H1 (cell line): ENCODE data around the gene EPHA4. TPM values are rescaled to one million over a fixed set of nuclear protein-coding genes. Genes with fewer than 3 reads are reported as not detected.

Experiments used
- EGR1 ChIP-seq: IDR thresholded peaks from 2 replicates; pipeline ENCODE4 v1.6.1; 2011; ENCODE audit warnings: low read depth, low read length, borderline replicate concordance
- KDM1A ChIP-seq: fragments of 200-600, 300-600 bp; sonication (generic); IDR thresholded peaks from 2 replicates; pipeline ENCODE4 v1.7.1; 2016; ENCODE audit warnings: mild to moderate bottlenecking, low read length, borderline replicate concordance
- KDM4A ChIP-seq: IDR thresholded peaks from one replicate; pipeline ENCODE4 v1.7.1; 2012; ENCODE audit warnings: low read depth, mild to moderate bottlenecking, moderate library complexity, low read length, inconsistent platforms; ENCODE audit not compliant: severe bottlenecking
- PHF8 ChIP-seq: fragments of 200-600 bp; sonication (generic); conservative IDR thresholded peaks from 2 replicates; pipeline ENCODE4 v1.7.1; 2012; ENCODE audit warnings: low read depth, mild to moderate bottlenecking, inconsistent platforms, low read length, moderate library complexity
- RAD21 ChIP-seq, 2 experiments: IDR thresholded peaks in 1 of 2; conservative IDR thresholded peaks in 1 of 2; 2 replicates each; pipeline ENCODE4 v1.6.1; 2011; ENCODE audit warnings: low read depth in 2 of 2, low read length in 2 of 2, improper control_type of control experiment in 1 of 2, inconsistent platforms in 1 of 2, mild to moderate bottlenecking in 1 of 2, moderate library complexity in 1 of 2
- RXRA ChIP-seq: IDR thresholded peaks from 2 replicates; pipeline ENCODE4 v1.6.1; 2011; ENCODE audit warnings: low read depth, mild to moderate bottlenecking, low read length, moderate library complexity; ENCODE audit not compliant: insufficient read depth
- SIN3A ChIP-seq, 2 experiments: IDR thresholded peaks in 1 of 2; conservative IDR thresholded peaks in 1 of 2; 2 replicates each; pipeline ENCODE4 v1.6.1; 2011 to 2012; ENCODE audit warnings: low read length in 2 of 2, improper control_type of control experiment in 1 of 2, low read depth in 1 of 2, mild to moderate bottlenecking in 1 of 2
- SP2 ChIP-seq: IDR thresholded peaks from 2 replicates; pipeline ENCODE4 v1.6.1; 2012; ENCODE audit warnings: mild to moderate bottlenecking, low read length, inconsistent platforms
- SUZ12 ChIP-seq: fragments of 200-600 bp; sonication (generic); IDR thresholded peaks from 2 replicates; pipeline ENCODE4 v1.6.1; 2012; ENCODE audit warnings: mild to moderate bottlenecking, inconsistent platforms, low read length, moderate library complexity, mixed read lengths
- TAF1 ChIP-seq: IDR thresholded peaks from 2 replicates; pipeline ENCODE4 v1.6.1; 2011; ENCODE audit warnings: mild to moderate bottlenecking, low read depth, low read length
- polyA plus RNA-seq, 7 experiments: library from polyadenylated mRNA; depleted of rRNA in 3 of 7; stranded (reverse) in 5 of 7; unstranded in 2 of 7; fragments of >200 nt in 5 of 7; fragments of 200-250 nt in 2 of 7; gene quantifications; 1 replicate in 5 of 7; 2 replicates in 1 of 7; 4 replicates in 1 of 7; pipeline versions ENCODE4 v1.2.1 to v1.2.3, GENCODE V29; 2011 to 2013; ENCODE audit warnings: missing spikeins in 2 of 7, mixed read lengths in 2 of 7
- total RNA-seq: library from RNA; stranded (reverse); fragmentation: NEBNext Ultra II Directional; extraction: Animal tissue kit (Norgen Biotek cat#: 25700); gene quantifications from 2 replicates; pipeline ENCODE4 v1.2.1, GENCODE V29; 2021

EPHA4 gene
- total and polyA plus RNA-seq, 2 of the 8 experiments (the other 6 are each of a cell fraction or from before 2014, with no cell fraction given) = 4.3 to 5.7 TPM

- TF ChIP-seq SIN3A (conservative IDR thresholded peaks at IDR 0.05 in 1 of 2, IDR thresholded peaks at IDR 0.05 in 1 of 2; ENCODE audit: low read depth in 1 of 2, low read length in 2 of 2) = no peak
- peak; percentile 69 for TF ChIP-seq KDM1A
- TF ChIP-seq EGR1 = no peak
- TF ChIP-seq RXRA = no peak
- TF ChIP-seq SP2 = no peak
- TF ChIP-seq SUZ12 = no peak
- TF ChIP-seq RAD21 (IDR thresholded peaks at IDR 0.05 in 1 of 2, conservative IDR thresholded peaks at IDR 0.05 in 1 of 2; ENCODE audit: low read depth in 2 of 2, low read length in 2 of 2) = peak; percentile 50 to 55; a peak in 3 of 4 replicates
- TF ChIP-seq KDM4A = no peak
- no peak for TF ChIP-seq TAF1
- no peak for TF ChIP-seq PHF8
- TF ChIP-seq, all 59 proteins: peak for 5
These were observed 1.7 kb downstream of the EPHA4 start (continued) for GRCh38 chr2:221570321-221570935.
